Measurements from ENCODE around the gene BTAF1. TPM values are rescaled to one million over a fixed set of nuclear protein-coding genes. Genes with fewer than 3 reads are reported as not detected.

The BTAF1 gene
- total RNA-seq, 1 experiment from 2014 or later: 37.0 TPM

- BruUV-seq (replicated peaks): no TSS peak
- TF ChIP-seq, protein P1, sequence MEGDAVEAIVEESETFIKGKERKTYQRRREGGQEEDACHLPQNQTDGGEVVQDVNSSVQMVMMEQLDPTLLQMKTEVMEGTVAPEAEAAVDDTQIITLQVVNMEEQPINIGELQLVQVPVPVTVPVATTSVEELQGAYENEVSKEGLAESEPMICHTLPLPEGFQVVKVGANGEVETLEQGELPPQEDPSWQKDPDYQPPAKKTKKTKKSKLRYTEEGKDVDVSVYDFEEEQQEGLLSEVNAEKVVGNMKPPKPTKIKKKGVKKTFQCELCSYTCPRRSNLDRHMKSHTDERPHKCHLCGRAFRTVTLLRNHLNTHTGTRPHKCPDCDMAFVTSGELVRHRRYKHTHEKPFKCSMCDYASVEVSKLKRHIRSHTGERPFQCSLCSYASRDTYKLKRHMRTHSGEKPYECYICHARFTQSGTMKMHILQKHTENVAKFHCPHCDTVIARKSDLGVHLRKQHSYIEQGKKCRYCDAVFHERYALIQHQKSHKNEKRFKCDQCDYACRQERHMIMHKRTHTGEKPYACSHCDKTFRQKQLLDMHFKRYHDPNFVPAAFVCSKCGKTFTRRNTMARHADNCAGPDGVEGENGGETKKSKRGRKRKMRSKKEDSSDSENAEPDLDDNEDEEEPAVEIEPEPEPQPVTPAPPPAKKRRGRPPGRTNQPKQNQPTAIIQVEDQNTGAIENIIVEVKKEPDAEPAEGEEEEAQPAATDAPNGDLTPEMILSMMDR (IDR thresholded peaks at IDR 0.05; ENCODE audit: unreplicated experiment): no peak
- intact Hi-C loops (cut with micrococcal nuclease): no loop called here
- peak; percentile 11 for DNase-seq (ENCODE audit: unreplicated experiment)
- Mint-ChIP-seq H3K4me1 (ENCODE audit: insufficient read depth, unreplicated experiment) (no peaks in the 10 kb centered on the region), H3K9me3 (ENCODE audit: unreplicated experiment) (no peaks in the 10 kb centered on the region), H3K36me3 (ENCODE audit: insufficient read depth, unreplicated experiment) (peaks cover 32% of the 10 kb centered on the region), H3K4me3 (ENCODE audit: unreplicated experiment) (no peak overlapping the region), H3K27me3 (ENCODE audit: insufficient read depth, unreplicated experiment) (no peaks in the 10 kb centered on the region), H3K27ac (ENCODE audit: low read depth, unreplicated experiment) (no peak overlapping the region)
- POLR2A ChIA-PET: no interaction called here
- CTCF ChIA-PET: no interaction called here
Measured at GRCh38 chr10:91944880-91945630, 21.5 kb downstream of the BTAF1 start.

GRCh38 chr10:91953600-91954160, 30.1 kb downstream of the BTAF1 start:
- H3K27ac Mint-ChIP-seq (ENCODE audit: low read depth, unreplicated experiment): peak overlapping the region; percentile 68
- H3K36me3 Mint-ChIP-seq (ENCODE audit: insufficient read depth, unreplicated experiment): peaks cover 71% of the 10 kb centered on the region
- H3K27me3 Mint-ChIP-seq (ENCODE audit: insufficient read depth, unreplicated experiment): no peaks in the 10 kb centered on the region
- no peak overlapping the region for H3K4me3 Mint-ChIP-seq (ENCODE audit: unreplicated experiment)
- CTCF ChIA-PET: no interaction called here
- no TSS peak for BruUV-seq (replicated peaks)
- H3K4me1 Mint-ChIP-seq (ENCODE audit: insufficient read depth, unreplicated experiment): peaks cover 20% of the 10 kb centered on the region
- intact Hi-C loops (cut with micrococcal nuclease): no loop called here
- TF ChIP-seq, protein P1 (IDR thresholded peaks at IDR 0.05; ENCODE audit: unreplicated experiment): no peak
- H3K9me3 Mint-ChIP-seq (ENCODE audit: unreplicated experiment): no peaks in the 10 kb centered on the region
- POLR2A ChIA-PET: interaction anchor here (0.5 to 0.8 kb wide), 3 partner anchors 90 to 336 kb away, joined by 3 read pairs; no protein-coding TSS in a partner anchor
- DNase-seq (ENCODE audit: unreplicated experiment): no peak

- no TSS peak for BruUV-seq (replicated peaks)
- Mint-ChIP-seq H3K4me3 (ENCODE audit: unreplicated experiment) (no peak overlapping the region), H3K4me1 (ENCODE audit: insufficient read depth, unreplicated experiment) (peaks cover 20% of the 10 kb centered on the region), H3K27ac (ENCODE audit: low read depth, unreplicated experiment) (peak overlapping the region; percentile 89), H3K27me3 (ENCODE audit: insufficient read depth, unreplicated experiment) (no peaks in the 10 kb centered on the region), H3K36me3 (ENCODE audit: insufficient read depth, unreplicated experiment) (peaks cover 76% of the 10 kb centered on the region), H3K9me3 (ENCODE audit: unreplicated experiment) (no peaks in the 10 kb centered on the region)
- ChIA-PET POLR2A (interaction anchor here (0.7 to 1.4 kb wide), 4 partner anchors 8 to 31 kb away, joined by 3 to 8 read pairs (median 4); partner anchors contain the start of gene BTAF1), CTCF (no interaction called here)
- intact Hi-C loops (cut with micrococcal nuclease): no loop called here
- TF ChIP-seq, protein P1 (IDR thresholded peaks at IDR 0.05; ENCODE audit: unreplicated experiment): no peak
- peak; percentile 6 for DNase-seq (ENCODE audit: unreplicated experiment)
Measured at GRCh38 chr10:91955114-91955513, 31.5 kb downstream of the BTAF1 start.

GRCh38 chr10:91957091-91957490, 33.5 kb downstream of the BTAF1 start:
- no peaks in the 10 kb centered on the region for H3K27me3 Mint-ChIP-seq (ENCODE audit: insufficient read depth, unreplicated experiment)
- H3K27ac Mint-ChIP-seq (ENCODE audit: low read depth, unreplicated experiment): no peak overlapping the region
- CTCF ChIA-PET: no interaction called here
- peaks cover 65% of the 10 kb centered on the region for H3K36me3 Mint-ChIP-seq (ENCODE audit: insufficient read depth, unreplicated experiment)
- no peak for DNase-seq (ENCODE audit: unreplicated experiment)
- TF ChIP-seq, protein P1 (IDR thresholded peaks at IDR 0.05; ENCODE audit: unreplicated experiment): no peak
- intact Hi-C loops (cut with micrococcal nuclease): no loop called here
- H3K9me3 Mint-ChIP-seq (ENCODE audit: unreplicated experiment): no peaks in the 10 kb centered on the region
- BruUV-seq (replicated peaks): no TSS peak
- no peak overlapping the region for H3K4me3 Mint-ChIP-seq (ENCODE audit: unreplicated experiment)
- POLR2A ChIA-PET: interaction anchor here (0.6 to 1.3 kb wide), 2 partner anchors 26 to 100 kb away, joined by 3 to 4 read pairs; no protein-coding TSS in a partner anchor
- H3K4me1 Mint-ChIP-seq (ENCODE audit: insufficient read depth, unreplicated experiment): peaks cover 20% of the 10 kb centered on the region
